GM21423 (cell line): Measurements from ENCODE around the gene PARM1.
A peak's percentile ranks its signal among the peaks of the same experiment; 100 is the strongest.
"Not testable (repeated sequence)": the region's sequence is repeated elsewhere in the genome, so short reads cannot be mapped to it uniquely, and the experiment has no call there.

Experiments used
- ATAC-seq: cut with Tn5 transposase; IDR thresholded peaks from one replicate; pipeline ENCODE4 v1.9.1; 2021; ENCODE audit warnings: mild to moderate bottlenecking, moderate library complexity; ENCODE audit not compliant: unreplicated experiment

The PARM1 gene

GRCh38 chr4:74982546-74983252 is 49.8 kb downstream of the PARM1 start:
- ATAC-seq: no peak

GRCh38 chr4:74983253-74983635 is 50.3 kb downstream of the PARM1 start:
- no peak for ATAC-seq

GRCh38 chr4:74990276-74990875 is 57.5 kb downstream of the PARM1 start:
- ATAC-seq: no peak

GRCh38 chr4:74994436-74994835 is 61.5 kb downstream of the PARM1 start:
- not testable (repeated sequence) for ATAC-seq

- ATAC-seq: no peak
Measured at GRCh38 chr4:74996996-74997395, 64.1 kb downstream of the PARM1 start.

GRCh38 chr4:74997948-74998729 is 65.2 kb downstream of the PARM1 start:
- ATAC-seq: no peak

- no peak for ATAC-seq
Measured at GRCh38 chr4:74999714-75000309, 66.9 kb downstream of the PARM1 start.

GRCh38 chr4:75001871-75002270 is 69.0 kb downstream of the PARM1 start:
- ATAC-seq: no peak

GRCh38 chr4:75002381-75002780 is 69.5 kb downstream of the PARM1 start:
- ATAC-seq: no peak

GRCh38 chr4:75003979-75004378 is 71.1 kb downstream of the PARM1 start:
- ATAC-seq: no peak

GRCh38 chr4:75004755-75005668 is 72.1 kb downstream of the PARM1 start:
- peak; percentile 77 for ATAC-seq

- ATAC-seq: no peak
Measured at GRCh38 chr4:75005727-75006126, 72.8 kb downstream of the PARM1 start.

GRCh38 chr4:75007891-75008290 is 75.0 kb downstream of the PARM1 start:
- no peak for ATAC-seq

- ATAC-seq: no peak
Measured at GRCh38 chr4:75009138-75009537, 76.2 kb downstream of the PARM1 start.

- ATAC-seq: no peak
Measured at GRCh38 chr4:75011131-75011795, 78.3 kb downstream of the PARM1 start.

GRCh38 chr4:75015627-75016026 is 82.7 kb downstream of the PARM1 start:
- ATAC-seq: no peak

- no peak for ATAC-seq
Measured at GRCh38 chr4:75016472-75016871, 83.6 kb downstream of the PARM1 start.

- ATAC-seq: no peak
Measured at GRCh38 chr4:75018811-75019479, 86.0 kb downstream of the PARM1 start.

GRCh38 chr4:75025431-75025830 is 92.5 kb downstream of the PARM1 start:
- ATAC-seq: no peak
